ENCODE measurements around the gene KNCN. TPM values are rescaled to one million over a fixed set of nuclear protein-coding genes. Genes with fewer than 3 reads are reported as not detected.

Gene KNCN
- total RNA-seq, 5 donors from 2014 or later (not counting 1 experiment from before 2014, with no cell fraction given): 0.14 TPM; not detected in 4

DNA sequence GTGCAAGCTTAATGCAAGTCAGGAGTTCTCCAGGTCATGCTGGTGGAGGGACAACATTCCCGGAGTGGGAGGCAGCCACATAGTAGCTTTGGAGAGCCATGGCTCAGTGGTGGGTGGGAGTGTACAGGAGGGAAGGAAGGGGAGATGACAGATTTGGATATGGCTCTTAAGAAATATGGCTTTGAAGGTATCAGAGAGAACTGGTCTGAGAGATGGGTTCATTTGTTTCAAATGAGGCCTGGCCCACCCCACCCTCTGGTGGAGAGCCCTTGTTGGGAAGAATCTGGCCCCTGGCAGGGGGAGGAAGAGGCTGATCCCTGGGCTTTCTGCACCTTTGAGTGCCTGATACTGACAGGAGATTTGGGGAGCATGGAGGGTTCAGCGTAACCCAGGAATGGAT, 55.7 kb downstream of the KNCN start:
- H3K4me3 ChIP-seq (ENCODE audit: control insufficient read depth in 1 of 2, extremely low read depth in 1 of 2, low read length in 1 of 2): no peak overlapping the region
- H3K27ac ChIP-seq (ENCODE audit: low read length): no peak overlapping the region
- WGBS (ENCODE audit: insufficient coverage): 75% methylated on average over 1 of the region's 2 CpGs
- Mint-ChIP-seq H3K27ac (no peak overlapping the region), H3K27me3 (peaks cover 48 to 68% of the 10 kb centered on the region in 2 donors), H3K9me3 (no peaks in the 10 kb centered on the region), H3K36me3 (no peaks in the 10 kb centered on the region), H3K4me3 (no peak overlapping the region), H3K4me1 (peaks cover 0 to 3% (median 0%) of the 10 kb centered on the region in 3 donors)
- DNase-seq: no peak
- no peaks in the 10 kb centered on the region for H3K36me3 ChIP-seq (ENCODE audit: control insufficient read depth in 2 of 2, extremely low read depth in 1 of 2, insufficient read depth in 1 of 2, low read length in 1 of 2)
- H3K27me3 ChIP-seq (replicated peaks in 1 of 2; ENCODE audit: control insufficient read depth in 2 of 2, extremely low read depth in 1 of 2, insufficient read depth in 2 of 2, low read length in 1 of 2): peaks cover 23 to 63% of the 10 kb centered on the region in 2 experiments
- no peaks in the 10 kb centered on the region for H3K9me3 ChIP-seq
- ATAC-seq (replicated peaks in 1 of 4): no peak
- POLR2A ChIA-PET: no interaction called here
- CTCF ChIA-PET: no interaction called here
- peaks cover 0 to 3% of the 10 kb centered on the region in 2 experiments for H3K4me1 ChIP-seq (ENCODE audit: control insufficient read depth in 1 of 2, extremely low read depth in 1 of 2, insufficient read depth in 2 of 2, low read length in 2 of 2)

Other genes starting within 250 kb of the KNCN start
- gene LRRC41, start 248.0 kb downstream of the KNCN start, total RNA-seq: 10 to 100 TPM; 31.4 to 35.3 (median 34.6) TPM
- 100 to 1,000 TPM in 4 of 5 donors, 10 to 100 TPM in 1; 96.3 to 141 (median 127) TPM for gene UQCRH, start 247.9 kb downstream of the KNCN start, total RNA-seq
- gene NSUN4, start 210.8 kb downstream of the KNCN start, total RNA-seq: 10 to 100 TPM; 24.4 to 29.3 (median 25.0) TPM
- gene FAAH, start 157.3 kb downstream of the KNCN start, total RNA-seq: 10 to 100 TPM in 2 of 5 donors, 1 to 10 TPM in 3; 5.9 to 10.4 (median 9.5) TPM
- not detected for gene DMBX1, start 61.8 kb downstream of the KNCN start, total RNA-seq
- 10 to 100 TPM; 41.4 to 54.5 (median 52.7) TPM for gene MKNK1, start 52.6 kb upstream of the KNCN start, total RNA-seq
- 10 to 100 TPM; 13.2 to 29.6 (median 24.6) TPM for gene MOB3C, start 65.2 kb upstream of the KNCN start, total RNA-seq
- gene ATPAF1, start 116.7 kb upstream of the KNCN start, total RNA-seq: 10 to 100 TPM; 22.0 to 31.2 (median 26.0) TPM
- gene TEX38, start 120.2 kb upstream of the KNCN start, total RNA-seq: not detected
- 10 to 100 TPM; 78.0 to 90.2 (median 82.5) TPM for gene EFCAB14, start 167.5 kb upstream of the KNCN start, total RNA-seq
- gene CYP4B1, start 247.4 kb upstream of the KNCN start, total RNA-seq: 1 to 10 TPM in 1 of 5 donors, under 1 TPM in 4; 0.20 to 1.7 (median 0.55) TPM

Measured in T-cell (primary cell).